Myocyte (in vitro differentiated cells): ENCODE data around the gene IKBKE. TPM values are rescaled to one million over a fixed set of nuclear protein-coding genes. Genes with fewer than 3 reads are reported as not detected.

Experiments used
- DNase-seq: peaks from one replicate; pipeline ENCODE4 v3.0.0-alpha.2; 2012; ENCODE audit warnings: low read depth
- total RNA-seq: library from RNA; depleted of rRNA; stranded (reverse); fragments of >200 nt; gene quantifications from 2 replicates; pipeline ENCODE4 v1.2.3, GENCODE V29; 2014

IKBKE gene
- total RNA-seq, 1 donor from 2014 or later = 3.9 TPM

- no peak for DNase-seq
Observed at GRCh38 chr1:206511362-206512057, 41.2 kb downstream of the IKBKE start.

GRCh38 chr1:206512058-206512850 is 42.0 kb downstream of the IKBKE start:
- DNase-seq = no peak

GRCh38 chr1:206512851-206513180 is 42.5 kb downstream of the IKBKE start:
- DNase-seq = no peak

- peak; percentile 85 for DNase-seq
Observed at GRCh38 chr1:206513312-206514111, 43.2 kb downstream of the IKBKE start.

- no peak for DNase-seq
Observed at GRCh38 chr1:206514813-206515387, 44.6 kb downstream of the IKBKE start.

GRCh38 chr1:206516728-206516990 is 46.4 kb downstream of the IKBKE start:
- no peak for DNase-seq

GRCh38 chr1:206517784-206518183 is 47.5 kb downstream of the IKBKE start:
- DNase-seq = no peak

GRCh38 chr1:206518206-206518605 is 47.9 kb downstream of the IKBKE start:
- no peak for DNase-seq

GRCh38 chr1:206518743-206519142 is 48.5 kb downstream of the IKBKE start:
- DNase-seq = no peak

GRCh38 chr1:206521127-206521526 is 50.9 kb downstream of the IKBKE start:
- DNase-seq = no peak

GRCh38 chr1:206521694-206522402 is 51.6 kb downstream of the IKBKE start:
- DNase-seq = no peak

- DNase-seq = no peak
Observed at GRCh38 chr1:206524739-206525364, 54.6 kb downstream of the IKBKE start.

- DNase-seq = no peak
Observed at GRCh38 chr1:206526064-206526911, 56.0 kb downstream of the IKBKE start.

GRCh38 chr1:206529425-206529824 is 59.1 kb downstream of the IKBKE start:
- DNase-seq = no peak

GRCh38 chr1:206532368-206532767 is 62.1 kb downstream of the IKBKE start:
- DNase-seq = no peak

GRCh38 chr1:206534552-206534951 is 64.3 kb downstream of the IKBKE start:
- DNase-seq = no peak

GRCh38 chr1:206535853-206536188 is 65.5 kb downstream of the IKBKE start:
- no peak for DNase-seq

GRCh38 chr1:206537141-206537540 is 66.9 kb downstream of the IKBKE start:
- peak; percentile 34 for DNase-seq

GRCh38 chr1:206538086-206538770 is 68.0 kb downstream of the IKBKE start:
- peak; percentile 53 for DNase-seq
